C4-2B (cell line): Measurements from ENCODE around the gene IFNLR1.

Source experiments
- CTCF ChIP-seq: fragments of 450-650 bp; conservative IDR thresholded peaks from 2 replicates; pipeline ENCODE4 v1.5.1; 2017; ENCODE audit warnings: mild to moderate bottlenecking
- ZFX ChIP-seq: fragments of 450-650 bp; IDR thresholded peaks from 2 replicates; pipeline ENCODE4 v1.6.1; 2017

DNA sequence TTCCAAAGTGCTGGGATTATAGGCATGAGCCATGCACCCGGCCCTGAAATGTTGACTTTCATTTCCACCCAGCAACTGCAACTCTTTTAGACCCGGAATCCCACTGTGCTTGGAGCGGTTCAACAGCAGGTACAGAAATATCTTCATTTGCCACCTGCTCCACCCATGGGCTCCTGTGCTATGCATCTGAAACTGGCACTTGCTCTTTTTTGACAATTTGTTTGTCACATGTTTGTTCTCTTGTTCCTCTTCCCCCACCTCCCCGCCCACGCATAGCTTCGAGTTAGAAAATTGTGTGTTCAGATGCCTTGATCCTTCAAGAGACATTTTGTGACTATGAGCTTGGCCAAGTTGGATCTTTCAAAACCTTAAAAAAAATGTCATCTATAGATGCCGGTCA is 2.4 kb upstream of the IFNLR1 start:
- TF ChIP-seq CTCF (no peak), ZFX (no peak)
